ENCODE data around the gene DDX51.

DDX51 gene

GRCh38 chr12:132130690-132131089 lies 13.4 kb downstream of the DDX51 start:
- Mint-ChIP-seq H3K4me1 (no peaks in the 10 kb centered on the region), H3K4me3 (no peak overlapping the region)

GRCh38 chr12:132129007-132129406 lies 15.1 kb downstream of the DDX51 start:
- H3K4me1 Mint-ChIP-seq: no peaks in the 10 kb centered on the region
- no peak overlapping the region for H3K4me3 Mint-ChIP-seq
- no peak overlapping the region for H3K27ac Mint-ChIP-seq
- H3K36me3 Mint-ChIP-seq: peaks cover 25% of the 10 kb centered on the region
- no peaks in the 10 kb centered on the region for H3K9me3 Mint-ChIP-seq
- H3K27me3 Mint-ChIP-seq: no peaks in the 10 kb centered on the region

More at GRCh38 chr12:132130690-132131089, 13.4 kb downstream of the DDX51 start:
- H3K9me3 Mint-ChIP-seq: no peaks in the 10 kb centered on the region
- no peak overlapping the region for H3K27ac Mint-ChIP-seq
- no peaks in the 10 kb centered on the region for H3K27me3 Mint-ChIP-seq
- H3K36me3 Mint-ChIP-seq: peaks cover 21% of the 10 kb centered on the region

- Mint-ChIP-seq H3K4me1 (no peaks in the 10 kb centered on the region), H3K4me3 (no peak overlapping the region), H3K27me3 (no peaks in the 10 kb centered on the region), H3K9me3 (no peaks in the 10 kb centered on the region), H3K27ac (no peak overlapping the region), H3K36me3 (peaks cover 27% of the 10 kb centered on the region)
These were observed 17.1 kb downstream of the DDX51 start for GRCh38 chr12:132127041-132127440.

DNA sequence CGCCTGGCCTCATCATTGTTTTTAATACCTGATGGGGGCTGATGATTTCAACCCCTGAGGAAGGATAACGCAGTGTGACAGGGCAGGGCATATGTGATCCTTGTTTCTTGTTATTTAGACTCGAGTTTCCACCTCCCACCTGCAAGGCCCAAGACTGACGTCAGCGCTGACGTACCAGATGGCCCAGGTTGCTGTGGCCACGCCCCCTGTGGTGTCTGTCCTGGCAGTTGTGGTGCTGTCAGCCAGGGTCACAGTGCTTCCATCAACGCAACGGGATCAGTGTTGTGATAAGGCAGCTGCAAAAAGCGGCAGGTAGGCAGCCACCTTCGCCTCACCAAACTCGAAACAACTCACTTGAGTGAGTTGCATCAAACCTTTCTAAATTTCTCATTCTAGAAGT lies 18.4 kb downstream of the DDX51 start:
- H3K4me3 Mint-ChIP-seq: no peak overlapping the region
- no peak overlapping the region for H3K27ac Mint-ChIP-seq
- peaks cover 27% of the 10 kb centered on the region for H3K36me3 Mint-ChIP-seq
- no peaks in the 10 kb centered on the region for H3K27me3 Mint-ChIP-seq
- H3K4me1 Mint-ChIP-seq: no peaks in the 10 kb centered on the region
- no peaks in the 10 kb centered on the region for H3K9me3 Mint-ChIP-seq

GRCh38 chr12:132124766-132125425 lies 19.2 kb downstream of the DDX51 start:
- Mint-ChIP-seq H3K36me3 (peaks cover 27% of the 10 kb centered on the region), H3K27ac (no peak overlapping the region), H3K27me3 (no peaks in the 10 kb centered on the region), H3K4me1 (no peaks in the 10 kb centered on the region), H3K9me3 (no peaks in the 10 kb centered on the region), H3K4me3 (no peak overlapping the region)

- Mint-ChIP-seq H3K36me3 (peaks cover 24% of the 10 kb centered on the region), H3K4me3 (no peak overlapping the region), H3K27ac (no peak overlapping the region)
These were observed 20.0 kb downstream of the DDX51 start for GRCh38 chr12:132123970-132124765.

DNA sequence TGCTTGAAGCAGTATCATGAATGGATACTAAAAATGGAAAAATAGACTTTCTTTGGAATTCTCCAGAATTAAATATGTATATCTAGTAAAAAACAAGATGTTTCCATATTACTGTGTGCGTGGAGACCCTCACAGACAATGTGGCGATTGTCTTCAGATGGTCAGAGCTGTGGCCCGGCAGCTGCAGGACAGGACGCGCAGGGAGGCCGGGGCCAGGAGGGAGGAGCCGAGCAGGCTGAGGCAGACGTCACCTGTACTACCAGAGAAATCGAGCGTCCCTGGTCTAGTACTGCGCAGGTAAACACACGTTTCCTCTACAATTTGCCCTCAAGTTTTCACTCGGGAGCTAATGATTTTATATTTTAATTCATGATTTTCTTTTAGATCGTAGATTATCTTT lies 22.8 kb downstream of the DDX51 start:
- Mint-ChIP-seq H3K4me1 (no peaks in the 10 kb centered on the region), H3K4me3 (no peak overlapping the region), H3K27me3 (no peaks in the 10 kb centered on the region)

More at GRCh38 chr12:132123970-132124765, 20.0 kb downstream of the DDX51 start:
- no peaks in the 10 kb centered on the region for H3K4me1 Mint-ChIP-seq
- no peaks in the 10 kb centered on the region for H3K27me3 Mint-ChIP-seq
- no peaks in the 10 kb centered on the region for H3K9me3 Mint-ChIP-seq

GRCh38 chr12:132118876-132119275 lies 25.2 kb downstream of the DDX51 start:
- Mint-ChIP-seq H3K27me3 (no peaks in the 10 kb centered on the region), H3K36me3 (peaks cover under 1% of the 10 kb centered on the region), H3K4me1 (peaks cover 3% of the 10 kb centered on the region), H3K4me3 (no peak overlapping the region), H3K27ac (no peak overlapping the region), H3K9me3 (no peaks in the 10 kb centered on the region)

More for the DNA sequence above, 22.8 kb downstream of the DDX51 start:
- no peaks in the 10 kb centered on the region for H3K9me3 Mint-ChIP-seq
- no peak overlapping the region for H3K27ac Mint-ChIP-seq
- peaks cover 6% of the 10 kb centered on the region for H3K36me3 Mint-ChIP-seq

DNA sequence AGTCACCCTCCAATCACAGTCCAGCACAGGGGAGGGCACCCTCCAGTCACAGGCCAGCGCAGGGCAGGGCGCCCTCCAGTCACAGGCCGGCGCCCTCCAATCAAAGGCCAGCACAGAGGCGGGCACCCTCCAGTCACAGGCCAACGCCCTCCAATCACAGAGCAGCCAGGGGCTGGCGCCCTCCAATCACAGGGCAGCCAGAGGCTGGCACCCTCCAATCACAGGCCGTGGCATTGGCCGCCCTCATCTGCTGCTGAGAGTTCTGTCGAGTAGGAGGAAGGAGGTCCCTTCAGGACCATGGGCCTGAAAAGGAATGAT lies 26.6 kb downstream of the DDX51 start:
- Mint-ChIP-seq H3K4me1 (peaks cover 3% of the 10 kb centered on the region), H3K4me3 (no peak overlapping the region), H3K27me3 (no peaks in the 10 kb centered on the region), H3K9me3 (no peaks in the 10 kb centered on the region), H3K27ac (no peak overlapping the region), H3K36me3 (no peaks in the 10 kb centered on the region)

DNA sequence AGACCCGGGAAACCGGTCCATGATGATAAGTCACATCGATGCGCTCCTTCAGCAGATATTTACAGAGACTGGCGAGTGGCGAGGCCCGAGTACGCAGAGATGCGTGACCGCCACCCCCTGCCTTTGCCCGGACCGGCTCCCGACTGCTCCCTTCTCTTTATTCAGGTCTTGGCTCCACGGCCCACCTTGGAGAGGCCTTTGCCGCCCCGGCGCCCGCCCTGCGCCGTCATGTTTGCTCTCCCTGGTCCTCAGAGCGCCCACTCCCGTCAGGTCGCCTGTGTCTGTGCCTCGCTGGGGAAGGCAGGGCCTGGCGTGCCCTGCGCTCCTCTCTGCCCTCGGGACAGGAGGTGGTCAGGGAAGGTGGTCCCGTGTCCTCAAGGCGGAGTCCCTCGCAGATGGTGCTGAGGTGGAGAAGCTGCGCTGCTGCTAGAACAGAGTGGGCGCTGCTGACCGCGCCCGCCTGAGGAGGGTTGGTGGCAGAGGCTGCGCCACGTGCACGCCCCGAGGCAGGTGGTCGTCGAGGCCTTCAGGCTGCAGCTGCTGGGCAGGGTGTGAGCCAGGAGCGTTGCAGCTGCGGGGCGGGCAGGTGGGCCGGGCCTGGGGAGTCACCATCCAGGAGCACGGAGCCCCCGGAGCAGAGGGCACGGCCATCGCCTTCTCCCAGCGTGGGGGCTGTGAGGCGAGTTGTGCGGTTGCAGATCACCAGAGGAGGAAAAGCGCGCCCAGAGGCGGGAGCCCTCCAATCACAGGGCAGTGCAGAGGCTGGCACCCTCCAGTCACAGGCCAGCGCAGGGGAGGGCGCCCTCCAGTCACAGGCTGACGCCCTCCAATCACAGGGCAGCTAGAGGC lies 27.2 kb downstream of the DDX51 start:
- Mint-ChIP-seq H3K27me3 (no peaks in the 10 kb centered on the region), H3K9me3 (no peaks in the 10 kb centered on the region), H3K36me3 (no peaks in the 10 kb centered on the region), H3K4me1 (peaks cover 3% of the 10 kb centered on the region), H3K27ac (no peak overlapping the region), H3K4me3 (no peak overlapping the region)

GRCh38 chr12:132115500-132115899 lies 28.6 kb downstream of the DDX51 start:
- Mint-ChIP-seq H3K4me3 (no peak overlapping the region), H3K27me3 (no peaks in the 10 kb centered on the region), H3K9me3 (no peaks in the 10 kb centered on the region)

GRCh38 chr12:132114667-132115066 lies 29.5 kb downstream of the DDX51 start:
- Mint-ChIP-seq H3K27ac (no peak overlapping the region), H3K4me3 (no peak overlapping the region), H3K36me3 (peaks cover 4% of the 10 kb centered on the region), H3K4me1 (peaks cover 3% of the 10 kb centered on the region), H3K9me3 (no peaks in the 10 kb centered on the region), H3K27me3 (no peaks in the 10 kb centered on the region)

More at GRCh38 chr12:132115500-132115899, 28.6 kb downstream of the DDX51 start:
- no peak overlapping the region for H3K27ac Mint-ChIP-seq
- H3K36me3 Mint-ChIP-seq: peaks cover 4% of the 10 kb centered on the region
- peaks cover 3% of the 10 kb centered on the region for H3K4me1 Mint-ChIP-seq

DNA sequence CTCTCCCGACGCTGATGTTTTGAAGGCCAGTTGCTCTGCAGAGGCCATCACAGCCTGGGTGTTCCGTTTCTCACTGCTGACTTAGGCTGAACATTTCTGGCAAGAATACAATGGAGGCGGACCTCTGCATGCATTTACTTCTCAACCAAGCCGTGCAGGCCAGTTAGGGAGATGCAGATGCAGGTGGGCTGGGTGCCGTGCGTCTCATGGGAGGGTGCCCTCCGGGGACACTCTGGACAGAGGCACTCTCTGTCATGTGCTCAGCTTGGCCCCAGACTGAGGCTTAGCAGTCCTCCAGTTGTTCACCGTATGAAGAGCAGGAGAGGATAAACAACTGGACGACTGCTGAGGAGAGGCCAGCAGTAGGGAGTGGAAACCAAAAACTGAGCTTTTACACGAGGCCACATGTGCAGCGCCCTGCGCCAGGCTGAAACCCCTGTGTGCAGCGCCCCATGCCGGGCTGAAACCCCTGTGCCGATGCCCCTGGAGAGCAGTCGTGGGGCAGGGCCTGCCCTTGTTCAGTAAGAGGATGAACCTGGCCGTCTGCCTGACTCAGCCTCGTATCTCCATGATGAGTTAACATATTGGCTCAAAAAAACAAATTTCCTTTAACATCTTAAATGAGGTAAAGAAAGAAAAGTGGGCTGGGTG lies 32.3 kb downstream of the DDX51 start:
- no peak overlapping the region for H3K27ac Mint-ChIP-seq
- peaks cover 3% of the 10 kb centered on the region for H3K4me1 Mint-ChIP-seq
- H3K9me3 Mint-ChIP-seq: no peaks in the 10 kb centered on the region
- no peak overlapping the region for H3K4me3 Mint-ChIP-seq
- H3K27me3 Mint-ChIP-seq: no peaks in the 10 kb centered on the region
- peaks cover 4% of the 10 kb centered on the region for H3K36me3 Mint-ChIP-seq

- Mint-ChIP-seq H3K27me3 (no peaks in the 10 kb centered on the region), H3K4me1 (peaks cover 3% of the 10 kb centered on the region), H3K36me3 (peaks cover 4% of the 10 kb centered on the region), H3K27ac (no peak overlapping the region), H3K4me3 (no peak overlapping the region), H3K9me3 (no peaks in the 10 kb centered on the region)
These were observed 33.4 kb downstream of the DDX51 start for GRCh38 chr12:132110677-132111076.

- Mint-ChIP-seq H3K27ac (no peak overlapping the region), H3K9me3 (no peaks in the 10 kb centered on the region), H3K4me1 (no peaks in the 10 kb centered on the region), H3K27me3 (no peaks in the 10 kb centered on the region), H3K36me3 (peaks cover 6% of the 10 kb centered on the region), H3K4me3 (no peak overlapping the region)
These were observed 34.4 kb downstream of the DDX51 start for GRCh38 chr12:132109741-132110140.
